Cardiac fibroblast (primary cell): Measurements from ENCODE around the gene BIK.

ENCODE experiments used
- DNase-seq, 2 donors: peaks; one replicate each; pipeline versions ENCODE4 v3.0.0 to v3.0.0-alpha.2; 2010; ENCODE audit warnings: low read depth in 2 of 2
- H3K4me3 ChIP-seq, 2 donors: replicated peaks in 1 of 2; 1 replicate in 1 of 2; 2 replicates in 1 of 2; pipeline ENCODE4 v1.5.1; 2011; ENCODE audit warnings: low read depth in 2 of 2, low read length in 2 of 2, mild to moderate bottlenecking in 2 of 2, moderate library complexity in 1 of 2
- CTCF ChIP-seq: IDR thresholded peaks from one replicate; pipeline ENCODE4 v1.5.1; 2011; ENCODE audit warnings: low read depth, mild to moderate bottlenecking, low read length, inconsistent platforms

Gene BIK

GRCh38 chr22:43080616-43081015 is 29.9 kb upstream of the BIK start:
- no peak overlapping the region for H3K4me3 ChIP-seq
- TF ChIP-seq CTCF: no peak
- peak in 1 of 2 donors; percentile 27 for DNase-seq

- H3K4me3 ChIP-seq: no peak overlapping the region
- no peak for TF ChIP-seq CTCF
- DNase-seq: peak; percentile 30 to 36
Observed at GRCh38 chr22:43081968-43082367, 28.6 kb upstream of the BIK start.

- DNase-seq: no peak
- H3K4me3 ChIP-seq: no peak overlapping the region
- TF ChIP-seq CTCF: no peak
Observed at GRCh38 chr22:43085658-43086606, 24.6 kb upstream of the BIK start.

GRCh38 chr22:43088627-43088983 is 21.9 kb upstream of the BIK start:
- TF ChIP-seq CTCF: no peak
- DNase-seq: no peak
- peak overlapping the region; percentile 80 to 86 for H3K4me3 ChIP-seq

- peak within 1 kb of the TSS; percentile 80 to 86 for H3K4me3 ChIP-seq
- peak; percentile 11 for TF ChIP-seq CTCF
Observed at GRCh38 chr22:43088984-43089717, 21.4 kb upstream of the BIK start, which contains the start of gene TTLL1. TTLL1 (minus strand) TSS chr22:43089391; CDS start chr22:43075586, 13,805 bp downstream.

GRCh38 chr22:43090130-43090789 is 20.3 kb upstream of the BIK start:
- peak; percentile 87 to 89 for DNase-seq
- no peak overlapping the region for H3K4me3 ChIP-seq
- TF ChIP-seq CTCF: peak; percentile 43

More at GRCh38 chr22:43088984-43089717, 21.4 kb upstream of the BIK start, which contains the start of gene TTLL1:
- peak; percentile 85 to 89 for DNase-seq
